ENCODE data around the gene GPC5. TPM values are rescaled to one million over a fixed set of nuclear protein-coding genes. Genes with fewer than 3 reads are reported as not detected.

GPC5 gene
- total and polyA plus RNA-seq, 2 donors (not counting 3 experiments of a cell fraction or from before 2014, with no cell fraction given): 0.59 to 0.97 TPM

GRCh38 chr13:92136449-92137155, 738.2 kb downstream of the GPC5 start:
- H3K9ac ChIP-seq (replicated peaks; ENCODE audit: extremely low read depth, insufficient read depth, low read length): no peak overlapping the region
- H3K79me2 ChIP-seq (ENCODE audit: control insufficient read depth, insufficient read depth, low read length): no peaks in the 10 kb centered on the region
- intact Hi-C loops (cut with micrococcal nuclease): no loop called here
- CTCF ChIA-PET: no interaction called here
- no peaks in the 10 kb centered on the region for H3K4me1 ChIP-seq (ENCODE audit: control insufficient read depth, extremely low read depth, insufficient read depth, low read length)
- H3K27me3 ChIP-seq (ENCODE audit: control insufficient read depth in 2 of 2, insufficient read depth in 2 of 2, low read length in 2 of 2): no peaks in the 10 kb centered on the region
- H3K9me3 ChIP-seq (replicated peaks; ENCODE audit: control insufficient read depth, insufficient read depth, low read length): peaks cover 2% of the 10 kb centered on the region
- H3K27ac ChIP-seq (ENCODE audit: insufficient read depth, low read depth, low read length): no peak overlapping the region
- no peak for FAIRE-seq
- no TSS peak for BruUV-seq (replicated peaks)
- H3K4me3 ChIP-seq (replicated peaks in 1 of 3; ENCODE audit: insufficient read depth in 1 of 3, low read depth in 1 of 3, low read length in 3 of 3): no peak overlapping the region
- POLR2A ChIA-PET: no interaction called here
- dilution Hi-C loops (cut with MboI; ENCODE audit: extremely low pct_ligation_motif_present, low sequenced_read_pairs): no loop called here
- H3K9me1 ChIP-seq (replicated peaks; ENCODE audit: control insufficient read depth, extremely low read depth, insufficient read depth, low read length): no peaks in the 10 kb centered on the region
- no peak for DNase-seq (ENCODE audit: low read depth, low spot score)
- no peak overlapping the region for H2AFZ ChIP-seq (ENCODE audit: low read depth, low read length)
- H3K36me3 ChIP-seq (ENCODE audit: control insufficient read depth in 2 of 2, extremely low read depth in 1 of 2, insufficient read depth in 2 of 2, low read length in 2 of 2): no peaks in the 10 kb centered on the region
- peaks cover 2% of the 10 kb centered on the region for H4K20me1 ChIP-seq (replicated peaks; ENCODE audit: control insufficient read depth, extremely low read depth, insufficient read depth, low read length)
- TF ChIP-seq MAX (IDR thresholded peaks at IDR 0.05; ENCODE audit: insufficient read depth, insufficient read length) (no peak), JUN (IDR thresholded peaks at IDR 0.05; ENCODE audit: borderline replicate concordance, insufficient read depth, insufficient read length, low read depth) (no peak), POLR2A (IDR thresholded peaks at IDR 0.05; ENCODE audit: low read depth, low read length) (no peak), POLR2AphosphoS5 (IDR thresholded peaks at IDR 0.05; ENCODE audit: insufficient read depth, low read depth, low read length) (no peak)
- no peak overlapping the region for H3K4me2 ChIP-seq (ENCODE audit: insufficient read depth, low read length)

- Histone ChIP-seq H3K4me1 (ENCODE audit: control insufficient read depth, extremely low read depth, insufficient read depth, low read length) (no peaks in the 10 kb centered on the region), H3K27me3 (ENCODE audit: control insufficient read depth in 2 of 2, insufficient read depth in 2 of 2, low read length in 2 of 2) (no peaks in the 10 kb centered on the region), H2AFZ (ENCODE audit: low read depth, low read length) (no peak overlapping the region), H3K36me3 (ENCODE audit: control insufficient read depth in 2 of 2, extremely low read depth in 1 of 2, insufficient read depth in 2 of 2, low read length in 2 of 2) (no peaks in the 10 kb centered on the region), H3K4me3 (replicated peaks in 1 of 3; ENCODE audit: insufficient read depth in 1 of 3, low read depth in 1 of 3, low read length in 3 of 3) (no peak overlapping the region), H3K9me3 (replicated peaks; ENCODE audit: control insufficient read depth, insufficient read depth, low read length) (peaks cover 2% of the 10 kb centered on the region), H4K20me1 (replicated peaks; ENCODE audit: control insufficient read depth, extremely low read depth, insufficient read depth, low read length) (peaks cover 2% of the 10 kb centered on the region), H3K27ac (ENCODE audit: insufficient read depth, low read depth, low read length) (no peak overlapping the region), H3K79me2 (ENCODE audit: control insufficient read depth, insufficient read depth, low read length) (no peaks in the 10 kb centered on the region), H3K4me2 (ENCODE audit: insufficient read depth, low read length) (no peak overlapping the region), H3K9ac (replicated peaks; ENCODE audit: extremely low read depth, insufficient read depth, low read length) (no peak overlapping the region), H3K9me1 (replicated peaks; ENCODE audit: control insufficient read depth, extremely low read depth, insufficient read depth, low read length) (no peaks in the 10 kb centered on the region)
- BruUV-seq (replicated peaks): no TSS peak
- no peak for FAIRE-seq
- DNase-seq (ENCODE audit: low read depth, low spot score): no peak
- dilution Hi-C loops (cut with MboI; ENCODE audit: extremely low pct_ligation_motif_present, low sequenced_read_pairs): no loop called here
- ChIA-PET POLR2A (no interaction called here), CTCF (no interaction called here)
- TF ChIP-seq MAX (IDR thresholded peaks at IDR 0.05; ENCODE audit: insufficient read depth, insufficient read length): no peak
- TF ChIP-seq POLR2A (IDR thresholded peaks at IDR 0.05; ENCODE audit: low read depth, low read length): no peak
- no peak for TF ChIP-seq GATA2 (IDR thresholded peaks at IDR 0.05; ENCODE audit: insufficient read depth, insufficient read length, low read depth, low read length)
- TF ChIP-seq JUN (IDR thresholded peaks at IDR 0.05; ENCODE audit: borderline replicate concordance, insufficient read depth, insufficient read length, low read depth): no peak
- TF ChIP-seq EZH2 (IDR thresholded peaks at IDR 0.05; ENCODE audit: borderline replicate concordance, low read depth, low read length, severe bottlenecking): no peak
- no peak for TF ChIP-seq MYC (IDR thresholded peaks at IDR 0.05; ENCODE audit: low read depth, low read length)
- no peak for TF ChIP-seq FOS (IDR thresholded peaks at IDR 0.05; ENCODE audit: borderline replicate concordance, insufficient read depth, low read length)
- intact Hi-C loops (cut with micrococcal nuclease): no loop called here
Measured at GRCh38 chr13:92137520-92137919, 739.1 kb downstream of the GPC5 start.

Data from endothelial cell of umbilical vein (primary cell).